SU-DHL-6 (cell line): ENCODE results near the gene CENPB.

Experiments
- H2AFZ ChIP-seq: fragments of 200-600 bp; sonication (generic); 2 replicates; pipeline ENCODE4 v1.6.1; 2014; ENCODE audit warnings: low read depth, mild to moderate bottlenecking, moderate library complexity, mixed read lengths, antibody characterized with exemption, low read length; ENCODE audit not compliant: severe bottlenecking
- H3F3A ChIP-seq: fragments of 200-600 bp; shearing (Covaris generic); 2 replicates; pipeline ENCODE4 v1.6.0; 2016; ENCODE audit warnings: antibody characterized with exemption, mild to moderate bottlenecking; ENCODE audit not compliant: insufficient read depth
- H3K27ac ChIP-seq: fragments of 200-600 bp; sonication (generic); 2 replicates; pipeline ENCODE4 v1.5.1; 2016; ENCODE audit warnings: low read depth, mild to moderate bottlenecking, low read length, moderate library complexity, mixed read lengths
- H3K27me3 ChIP-seq: fragments of 200-600 bp; sonication (generic), shearing (Covaris generic); 2 replicates; pipeline ENCODE4 v1.6.0; 2014; ENCODE audit warnings: mild to moderate bottlenecking, low read length
- H3K36me3 ChIP-seq: fragments of 200-600 bp; sonication (generic); 2 replicates; pipeline ENCODE4 v1.6.1; 2014; ENCODE audit warnings: mild to moderate bottlenecking, low read length, mixed read lengths
- H3K4me2 ChIP-seq: fragments of 300-600, 200-600 bp; shearing (Covaris generic), sonication (generic); 2 replicates; pipeline ENCODE4 v1.6.0; 2014; ENCODE audit warnings: low read length, low read depth, mild to moderate bottlenecking; ENCODE audit not compliant: poor library complexity, severe bottlenecking
- H3K4me3 ChIP-seq: fragments of 200-600 bp; sonication (generic); 2 replicates; pipeline ENCODE4 v1.5.1; 2014; ENCODE audit warnings: antibody characterized with exemption, low read length, mild to moderate bottlenecking, mixed read lengths; ENCODE audit not compliant: insufficient read depth, poor library complexity, severe bottlenecking
- H3K79me2 ChIP-seq: fragments of 200-600 bp; sonication (generic); 2 replicates; pipeline ENCODE4 v1.6.1; 2014; ENCODE audit warnings: mild to moderate bottlenecking, low read length, moderate library complexity; ENCODE audit not compliant: insufficient read depth
- H3K9ac ChIP-seq: fragments of 200-600 bp; sonication (generic); 2 replicates; pipeline ENCODE4 v1.7.0; 2014; ENCODE audit warnings: mild to moderate bottlenecking, low read length
- H3K9me2 ChIP-seq: fragments of 200-600 bp; sonication (generic); replicated peaks from 2 replicates; pipeline ENCODE4 v1.6.1; 2014; ENCODE audit warnings: low read length; ENCODE audit not compliant: insufficient read depth
- H3K9me3 ChIP-seq: fragments of 200-600 bp; sonication (generic); 2 replicates; pipeline ENCODE4 v1.6.1; 2014; ENCODE audit warnings: low read length, mixed read lengths; ENCODE audit not compliant: insufficient read depth
- H4K20me1 ChIP-seq: fragments of 200-600 bp; sonication (generic); 2 replicates; pipeline ENCODE4 v1.6.1; 2014; ENCODE audit warnings: low read depth, mild to moderate bottlenecking, antibody characterized with exemption, low read length, moderate library complexity, mixed read lengths
- EZH2phosphoT487 ChIP-seq: fragments of 200-600 bp; sonication (generic), shearing (Covaris generic); conservative IDR thresholded peaks from 2 replicates; pipeline ENCODE4 v1.6.1; 2018; ENCODE audit warnings: mild to moderate bottlenecking, antibody characterized with exemption, low read length, moderate library complexity, mixed read lengths
- TF ChIP-seq, protein P1 (sequence below): fragments of 200-600 bp; sonication (generic); IDR thresholded peaks from one replicate; pipeline ENCODE4 v1.5.1; 2017; ENCODE audit warnings: antibody characterized with exemption, mild to moderate bottlenecking, low read length, moderate library complexity; ENCODE audit not compliant: insufficient read depth, poor library complexity, severe bottlenecking

The CENPB gene

DNA sequence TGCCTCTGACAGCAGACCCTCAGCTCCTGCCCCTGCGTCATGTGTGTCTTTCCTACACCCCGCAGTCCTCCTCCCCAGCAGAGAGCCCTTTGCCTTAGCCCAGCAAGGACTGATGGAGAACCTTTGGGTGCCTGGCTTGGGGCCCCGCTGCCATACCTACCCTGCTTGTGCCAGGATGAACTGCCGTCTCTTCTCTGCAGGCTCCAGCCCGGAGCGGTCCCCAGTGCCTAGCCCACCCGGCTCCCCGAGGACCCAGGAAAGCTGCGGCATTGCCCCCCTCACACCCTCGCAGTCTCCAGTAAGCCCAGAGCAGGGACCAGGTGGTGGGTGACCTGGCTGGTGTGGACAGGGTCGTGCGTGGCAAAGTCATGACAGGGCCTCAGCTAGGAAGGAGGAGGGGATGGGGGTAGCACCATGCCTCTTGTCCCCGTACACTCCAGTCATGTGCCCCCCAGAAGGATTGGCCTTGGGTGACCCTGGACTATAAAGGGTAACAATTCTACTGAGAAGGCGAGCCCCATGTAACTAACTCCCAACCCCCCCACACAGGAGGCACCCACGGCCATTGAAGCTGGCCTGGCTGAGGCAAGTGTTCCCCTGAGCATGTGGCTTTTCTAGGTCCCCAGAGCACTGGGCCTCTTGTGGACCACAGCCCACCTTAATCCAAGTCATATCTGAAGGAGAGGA, 45.8 kb downstream of the CENPB start:
- Histone ChIP-seq H3K9me2 (no peaks in the 10 kb centered on the region), H3K9me3 (no peaks in the 10 kb centered on the region), H3K4me3 (no peak overlapping the region), H3K79me2 (no peaks in the 10 kb centered on the region), H3K4me2 (no peak overlapping the region), H3K36me3 (no peaks in the 10 kb centered on the region), H3K27ac (no peak overlapping the region), H3K9ac (no peak overlapping the region), H2AFZ (no peak overlapping the region), H4K20me1 (no peaks in the 10 kb centered on the region), H3K27me3 (no peaks in the 10 kb centered on the region), H3F3A (no peaks in the 10 kb centered on the region)
- TF ChIP-seq, protein P1, sequence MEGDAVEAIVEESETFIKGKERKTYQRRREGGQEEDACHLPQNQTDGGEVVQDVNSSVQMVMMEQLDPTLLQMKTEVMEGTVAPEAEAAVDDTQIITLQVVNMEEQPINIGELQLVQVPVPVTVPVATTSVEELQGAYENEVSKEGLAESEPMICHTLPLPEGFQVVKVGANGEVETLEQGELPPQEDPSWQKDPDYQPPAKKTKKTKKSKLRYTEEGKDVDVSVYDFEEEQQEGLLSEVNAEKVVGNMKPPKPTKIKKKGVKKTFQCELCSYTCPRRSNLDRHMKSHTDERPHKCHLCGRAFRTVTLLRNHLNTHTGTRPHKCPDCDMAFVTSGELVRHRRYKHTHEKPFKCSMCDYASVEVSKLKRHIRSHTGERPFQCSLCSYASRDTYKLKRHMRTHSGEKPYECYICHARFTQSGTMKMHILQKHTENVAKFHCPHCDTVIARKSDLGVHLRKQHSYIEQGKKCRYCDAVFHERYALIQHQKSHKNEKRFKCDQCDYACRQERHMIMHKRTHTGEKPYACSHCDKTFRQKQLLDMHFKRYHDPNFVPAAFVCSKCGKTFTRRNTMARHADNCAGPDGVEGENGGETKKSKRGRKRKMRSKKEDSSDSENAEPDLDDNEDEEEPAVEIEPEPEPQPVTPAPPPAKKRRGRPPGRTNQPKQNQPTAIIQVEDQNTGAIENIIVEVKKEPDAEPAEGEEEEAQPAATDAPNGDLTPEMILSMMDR, result no peak
- TF ChIP-seq EZH2phosphoT487, result no peak

DNA sequence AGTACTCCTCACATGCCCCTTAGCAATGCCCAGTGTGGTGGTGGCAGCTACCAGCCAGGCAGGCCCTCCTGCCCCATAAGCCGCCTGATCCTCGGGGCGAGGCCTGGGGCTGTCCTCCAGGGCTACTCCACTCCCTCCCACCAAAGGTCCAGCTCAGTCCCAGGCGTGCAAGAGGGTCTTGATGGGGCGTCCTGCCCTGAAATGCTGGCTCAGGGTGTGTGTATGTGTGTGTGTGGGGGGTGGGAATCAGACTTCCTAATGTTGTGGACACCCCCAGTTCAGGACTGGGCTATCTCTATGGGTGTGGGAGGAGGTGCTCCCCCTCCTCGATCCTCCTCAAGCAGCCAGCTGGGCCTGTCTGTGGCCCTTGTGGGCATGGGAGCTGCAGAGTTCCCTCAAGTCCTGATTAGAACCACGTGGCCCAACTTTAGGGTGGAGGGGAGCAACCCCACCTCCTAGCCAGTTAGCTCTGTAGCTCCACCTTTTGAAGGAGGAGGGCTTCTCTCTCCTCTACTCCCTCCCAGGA, 46.6 kb downstream of the CENPB start:
- H3K79me2 ChIP-seq, result no peaks in the 10 kb centered on the region

DNA sequence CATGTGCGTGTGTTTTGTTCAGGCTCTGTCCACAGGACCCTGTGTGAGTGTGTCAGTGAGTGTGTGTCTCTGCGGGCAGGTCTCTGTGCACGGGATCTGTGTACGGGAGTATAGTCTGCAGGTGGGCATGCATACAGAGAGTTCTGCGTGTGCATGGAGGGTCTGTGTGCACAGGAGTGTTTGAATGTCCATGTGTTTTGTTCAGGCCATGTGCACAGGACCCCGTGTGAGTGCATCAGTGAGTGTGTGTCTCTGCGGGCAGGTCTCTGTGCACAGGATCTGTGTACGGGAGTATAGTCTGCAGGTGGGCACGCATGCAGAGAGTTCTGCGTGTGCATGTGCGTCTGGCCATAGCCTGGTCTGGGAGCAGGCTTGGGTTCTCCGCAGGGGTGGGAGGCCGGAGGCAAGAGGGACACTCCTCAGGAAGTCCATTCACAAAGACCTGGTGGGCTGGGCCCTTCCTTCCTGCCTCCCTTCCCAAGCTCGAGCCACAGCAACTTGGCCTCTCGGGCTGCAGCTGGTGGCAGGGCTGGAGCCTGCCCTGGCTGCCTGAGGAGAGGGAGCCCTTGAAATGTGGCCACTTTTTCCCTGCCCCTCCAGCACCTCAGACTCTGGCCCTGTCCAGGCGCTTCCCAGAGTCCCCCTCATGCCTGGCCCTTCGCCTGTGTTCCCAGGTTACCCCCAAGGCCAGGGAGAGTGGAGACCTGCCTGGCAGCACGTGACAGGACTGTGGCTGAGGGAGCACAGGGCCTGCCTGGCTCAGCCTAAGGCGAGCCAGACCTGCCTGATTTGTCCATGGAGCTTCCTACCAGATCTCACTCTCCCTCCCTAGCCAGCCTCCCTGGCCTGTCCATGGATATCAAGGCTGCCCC, 47.2 kb downstream of the CENPB start:
- Histone ChIP-seq H3K79me2 (no peaks in the 10 kb centered on the region), H3K9me2 (no peaks in the 10 kb centered on the region), H3K9me3 (no peaks in the 10 kb centered on the region), H3K27ac (no peak overlapping the region), H3K4me2 (no peak overlapping the region), H3K27me3 (no peaks in the 10 kb centered on the region), H2AFZ (no peak overlapping the region), H3K9ac (no peak overlapping the region), H3K4me3 (no peak overlapping the region), H4K20me1 (no peaks in the 10 kb centered on the region), H3K36me3 (no peaks in the 10 kb centered on the region), H3F3A (no peaks in the 10 kb centered on the region)
- TF ChIP-seq, protein P1, result no peak
- TF ChIP-seq EZH2phosphoT487, result no peak

More for the DNA sequence above, 46.6 kb downstream of the CENPB start:
- Histone ChIP-seq H3K4me2 (no peak overlapping the region), H3K4me3 (no peak overlapping the region), H2AFZ (no peak overlapping the region), H3K27me3 (no peaks in the 10 kb centered on the region), H3K9me2 (no peaks in the 10 kb centered on the region), H3K9ac (no peak overlapping the region), H4K20me1 (no peaks in the 10 kb centered on the region), H3K36me3 (no peaks in the 10 kb centered on the region), H3F3A (no peaks in the 10 kb centered on the region), H3K9me3 (no peaks in the 10 kb centered on the region), H3K27ac (no peak overlapping the region)
- TF ChIP-seq, protein P1, result no peak
- TF ChIP-seq EZH2phosphoT487, result no peak
